Measurements from ENCODE around the gene FEZF2. TPM values are rescaled to one million over a fixed set of nuclear protein-coding genes. Genes with fewer than 3 reads are reported as not detected.

FEZF2 gene
- 0.14 TPM in 1 of 2 replicates, not detected in the other for total RNA-seq (2014; rRNA removed; shearing (Covaris generic))

GRCh38 chr3:62373215-62373614 is at the start of gene FEZF2:
Gene FEZF2, minus strand, starts transcription at chr3:62373550. Its CDS starts 682 bp downstream, at chr3:62372868.
- DNase-seq: peak; percentile 80
- H3K27me3 ChIP-seq (ENCODE audit: control insufficient read depth, insufficient read depth, low read length): peaks cover 100% of the 10 kb centered on the region
- H3K4me3 ChIP-seq (ENCODE audit: insufficient read depth, low read depth, low read length): peak within 1 kb of the TSS; percentile 12; the same call in 1 of the 2 replicates
- H3K36me3 ChIP-seq (replicated peaks; ENCODE audit: control insufficient read depth, insufficient read depth, low read length): no peaks in the 10 kb centered on the region

GRCh38 chr3:62421207-62421606 is 47.9 kb upstream of the FEZF2 start:
- no peak for DNase-seq
- H3K27me3 ChIP-seq (ENCODE audit: control insufficient read depth, insufficient read depth, low read length): no peaks in the 10 kb centered on the region; the same call in 1 of the 2 replicates
- H3K36me3 ChIP-seq (replicated peaks; ENCODE audit: control insufficient read depth, insufficient read depth, low read length): no peaks in the 10 kb centered on the region

GRCh38 chr3:62416144-62416543 is 42.8 kb upstream of the FEZF2 start:
- no peak for DNase-seq
- Histone ChIP-seq H3K4me3 (ENCODE audit: insufficient read depth, low read depth, low read length) (no peak overlapping the region), H3K36me3 (replicated peaks; ENCODE audit: control insufficient read depth, insufficient read depth, low read length) (no peaks in the 10 kb centered on the region), H3K27me3 (ENCODE audit: control insufficient read depth, insufficient read depth, low read length) (no peaks in the 10 kb centered on the region)

More at GRCh38 chr3:62421207-62421606, 47.9 kb upstream of the FEZF2 start:
- H3K4me3 ChIP-seq (ENCODE audit: insufficient read depth, low read depth, low read length): no peak overlapping the region

- no peaks in the 10 kb centered on the region for H3K27me3 ChIP-seq (ENCODE audit: control insufficient read depth, insufficient read depth, low read length)
- peak; percentile 57 for DNase-seq
- no peak overlapping the region; the same call in 1 of the 2 replicates for H3K4me3 ChIP-seq (ENCODE audit: insufficient read depth, low read depth, low read length)
- no peaks in the 10 kb centered on the region for H3K36me3 ChIP-seq (replicated peaks; ENCODE audit: control insufficient read depth, insufficient read depth, low read length)
Observed at GRCh38 chr3:62415312-62415801, 42.0 kb upstream of the FEZF2 start.

GRCh38 chr3:62414786-62415185 is 41.4 kb upstream of the FEZF2 start:
- H3K27me3 ChIP-seq (ENCODE audit: control insufficient read depth, insufficient read depth, low read length): no peaks in the 10 kb centered on the region
- peak; percentile 37 for DNase-seq
- H3K36me3 ChIP-seq (replicated peaks; ENCODE audit: control insufficient read depth, insufficient read depth, low read length): no peaks in the 10 kb centered on the region
- H3K4me3 ChIP-seq (ENCODE audit: insufficient read depth, low read depth, low read length): no peak overlapping the region; the same call in 1 of the 2 replicates

GRCh38 chr3:62413687-62414086 is 40.3 kb upstream of the FEZF2 start:
- H3K4me3 ChIP-seq (ENCODE audit: insufficient read depth, low read depth, low read length): no peak overlapping the region
- H3K36me3 ChIP-seq (replicated peaks; ENCODE audit: control insufficient read depth, insufficient read depth, low read length): no peaks in the 10 kb centered on the region
- no peaks in the 10 kb centered on the region for H3K27me3 ChIP-seq (ENCODE audit: control insufficient read depth, insufficient read depth, low read length)
- no peak for DNase-seq

- no peaks in the 10 kb centered on the region for H3K36me3 ChIP-seq (replicated peaks; ENCODE audit: control insufficient read depth, insufficient read depth, low read length)
- H3K4me3 ChIP-seq (ENCODE audit: insufficient read depth, low read depth, low read length): no peak overlapping the region
- no peak for DNase-seq
- 0 out of 2 replicates have a peak, but pooled peaks cover 1% of the 10 kb centered on the region for H3K27me3 ChIP-seq (ENCODE audit: control insufficient read depth, insufficient read depth, low read length)
Observed at GRCh38 chr3:62406945-62407344, 33.6 kb upstream of the FEZF2 start.

- H3K27me3 ChIP-seq (ENCODE audit: control insufficient read depth, insufficient read depth, low read length): 0 out of 2 replicates have a peak, but pooled peaks cover 1% of the 10 kb centered on the region
Observed at GRCh38 chr3:62405566-62405965, 32.2 kb upstream of the FEZF2 start.

GRCh38 chr3:62405135-62405534 is 31.8 kb upstream of the FEZF2 start:
- Histone ChIP-seq H3K27me3 (ENCODE audit: control insufficient read depth, insufficient read depth, low read length) (0 out of 2 replicates have a peak, but pooled peaks cover 1% of the 10 kb centered on the region), H3K36me3 (replicated peaks; ENCODE audit: control insufficient read depth, insufficient read depth, low read length) (no peaks in the 10 kb centered on the region), H3K4me3 (ENCODE audit: insufficient read depth, low read depth, low read length) (no peak overlapping the region)
- DNase-seq: no peak

More at GRCh38 chr3:62405566-62405965, 32.2 kb upstream of the FEZF2 start:
- H3K4me3 ChIP-seq (ENCODE audit: insufficient read depth, low read depth, low read length): no peak overlapping the region
- H3K36me3 ChIP-seq (replicated peaks; ENCODE audit: control insufficient read depth, insufficient read depth, low read length): no peaks in the 10 kb centered on the region
- DNase-seq: no peak

GRCh38 chr3:62404321-62404720 is 31.0 kb upstream of the FEZF2 start:
- Histone ChIP-seq H3K4me3 (ENCODE audit: insufficient read depth, low read depth, low read length) (no peak overlapping the region), H3K27me3 (ENCODE audit: control insufficient read depth, insufficient read depth, low read length) (0 out of 2 replicates have a peak, but pooled peaks cover 1% of the 10 kb centered on the region)
- no peak for DNase-seq

GRCh38 chr3:62403765-62404164 is 30.4 kb upstream of the FEZF2 start:
- Histone ChIP-seq H3K27me3 (ENCODE audit: control insufficient read depth, insufficient read depth, low read length) (0 out of 2 replicates have a peak, but pooled peaks cover 1% of the 10 kb centered on the region), H3K36me3 (replicated peaks; ENCODE audit: control insufficient read depth, insufficient read depth, low read length) (no peaks in the 10 kb centered on the region), H3K4me3 (ENCODE audit: insufficient read depth, low read depth, low read length) (no peak overlapping the region)
- DNase-seq: no peak

More at GRCh38 chr3:62404321-62404720, 31.0 kb upstream of the FEZF2 start:
- H3K36me3 ChIP-seq (replicated peaks; ENCODE audit: control insufficient read depth, insufficient read depth, low read length): no peaks in the 10 kb centered on the region

GRCh38 chr3:62392626-62393292 is 19.4 kb upstream of the FEZF2 start:
- Histone ChIP-seq H3K27me3 (ENCODE audit: control insufficient read depth, insufficient read depth, low read length) (no peaks in the 10 kb centered on the region; the same call in 1 of the 2 replicates), H3K4me3 (ENCODE audit: insufficient read depth, low read depth, low read length) (no peak overlapping the region), H3K36me3 (replicated peaks; ENCODE audit: control insufficient read depth, insufficient read depth, low read length) (no peaks in the 10 kb centered on the region)
- no peak for DNase-seq

GRCh38 chr3:62387251-62387650 is 13.9 kb upstream of the FEZF2 start:
- H3K4me3 ChIP-seq (ENCODE audit: insufficient read depth, low read depth, low read length): no peak overlapping the region

GRCh38 chr3:62379321-62379798 is 6.0 kb upstream of the FEZF2 start:
- peak; percentile 70 for DNase-seq
- Histone ChIP-seq H3K36me3 (replicated peaks; ENCODE audit: control insufficient read depth, insufficient read depth, low read length) (no peaks in the 10 kb centered on the region), H3K4me3 (ENCODE audit: insufficient read depth, low read depth, low read length) (no peak overlapping the region), H3K27me3 (ENCODE audit: control insufficient read depth, insufficient read depth, low read length) (peaks cover 83% of the 10 kb centered on the region)

More at GRCh38 chr3:62387251-62387650, 13.9 kb upstream of the FEZF2 start:
- no peak for DNase-seq
- no peaks in the 10 kb centered on the region for H3K36me3 ChIP-seq (replicated peaks; ENCODE audit: control insufficient read depth, insufficient read depth, low read length)
- peaks cover 4% of the 10 kb centered on the region for H3K27me3 ChIP-seq (ENCODE audit: control insufficient read depth, insufficient read depth, low read length)

GRCh38 chr3:62378921-62379320 is 5.6 kb upstream of the FEZF2 start:
- no peak for DNase-seq

More at GRCh38 chr3:62378921-62379320, 5.6 kb upstream of the FEZF2 start:
- no peaks in the 10 kb centered on the region for H3K36me3 ChIP-seq (replicated peaks; ENCODE audit: control insufficient read depth, insufficient read depth, low read length)
- no peak overlapping the region for H3K4me3 ChIP-seq (ENCODE audit: insufficient read depth, low read depth, low read length)
- peaks cover 87% of the 10 kb centered on the region for H3K27me3 ChIP-seq (ENCODE audit: control insufficient read depth, insufficient read depth, low read length)

Data from H7 (cell line).